ENCODE measurements around the gene CNNM4.
"Not testable (repeated sequence)": the region's sequence is repeated elsewhere in the genome, so short reads cannot be mapped to it uniquely, and the experiment has no call there.

Gene CNNM4

GRCh38 chr2:96795076-96795475 lies 34.4 kb downstream of the CNNM4 start:
- DNase-seq, result no peak

- not testable (repeated sequence) for DNase-seq
Measured at GRCh38 chr2:96796497-96796896, 35.8 kb downstream of the CNNM4 start.

GRCh38 chr2:96797066-96797625 lies 36.4 kb downstream of the CNNM4 start:
- no peak for DNase-seq

- no peak for DNase-seq
Measured at GRCh38 chr2:96798733-96799622, 38.3 kb downstream of the CNNM4 start.

GRCh38 chr2:96799623-96799935 lies 38.9 kb downstream of the CNNM4 start:
- DNase-seq, result no peak

GRCh38 chr2:96800061-96801004 lies 39.6 kb downstream of the CNNM4 start:
- no peak for DNase-seq

- DNase-seq, result peak; percentile 73
Measured at GRCh38 chr2:96801005-96801785, 40.5 kb downstream of the CNNM4 start.

- DNase-seq, result no peak
Measured at GRCh38 chr2:96801786-96802595, 41.3 kb downstream of the CNNM4 start.

- DNase-seq, result no peak
Measured at GRCh38 chr2:96802721-96803120, 42.0 kb downstream of the CNNM4 start.

GRCh38 chr2:96804986-96805385 lies 44.3 kb downstream of the CNNM4 start:
- DNase-seq, result no peak

GRCh38 chr2:96805946-96806345 lies 45.2 kb downstream of the CNNM4 start:
- not testable (repeated sequence) for DNase-seq

GRCh38 chr2:96806468-96807126 lies 45.9 kb downstream of the CNNM4 start:
- peak; percentile 64 for DNase-seq

GRCh38 chr2:96807127-96807471 lies 46.4 kb downstream of the CNNM4 start:
- DNase-seq, result no peak

GRCh38 chr2:96808176-96808837 lies 47.6 kb downstream of the CNNM4 start:
- DNase-seq, result no peak

GRCh38 chr2:96809216-96809882 lies 48.6 kb downstream of the CNNM4 start:
- no peak for DNase-seq

GRCh38 chr2:96809951-96810782 lies 49.5 kb downstream of the CNNM4 start:
- DNase-seq, result no peak

GRCh38 chr2:96810783-96811192 lies 50.1 kb downstream of the CNNM4 start:
- no peak for DNase-seq

GRCh38 chr2:96811917-96812316 lies 51.2 kb downstream of the CNNM4 start:
- no peak for DNase-seq

GRCh38 chr2:96813656-96814055 lies 53.0 kb downstream of the CNNM4 start:
- DNase-seq, result no peak
